OCI-LY3 (cell line): ENCODE measurements around the gene PCNX1.

Source experiments
- CTCF ChIP-seq: fragments of 200-600, 300-600 bp; sonication (generic); IDR thresholded peaks from 2 replicates; pipeline ENCODE4 v1.5.1; 2014; ENCODE audit warnings: antibody characterized with exemption, low read length, low read depth
- EZH2phosphoT487 ChIP-seq: fragments of 200-600 bp; shearing (Covaris generic); IDR thresholded peaks from 2 replicates; pipeline ENCODE4 v1.6.1; 2018; ENCODE audit warnings: antibody characterized with exemption, mixed run types, low read depth

- TF ChIP-seq EZH2phosphoT487 = no peak
- TF ChIP-seq CTCF = no peak
These were observed 9.5 kb downstream of the PCNX1 start for GRCh38 chr14:70916799-70917198.
